HepG2 (cell line): ENCODE results near the gene MIF4GD. TPM values are rescaled to one million over a fixed set of nuclear protein-coding genes. Genes with fewer than 3 reads are reported as not detected.
A peak's percentile ranks its signal among the peaks of the same experiment; 100 is the strongest.

Experiments
- ADNP ChIP-seq: sonication (generic); formaldehyde crosslinking; IDR thresholded peaks from 2 replicates; pipeline ENCODE4 v1.4.0; 2020; ENCODE audit warnings: missing genetic modification reagents
- ASH2L ChIP-seq: fragments of 300-600, 200-600 bp; sonication (generic); IDR thresholded peaks from 2 replicates; pipeline ENCODE4 v1.7.0; 2017; ENCODE audit warnings: low read depth, mild to moderate bottlenecking, moderate library complexity, mixed read lengths, low read length; ENCODE audit not compliant: insufficient read length
- CHD4 ChIP-seq: fragments of 200-600 bp; sonication (generic); IDR thresholded peaks from 2 replicates; pipeline ENCODE4 v1.7.0; 2017; ENCODE audit warnings: mild to moderate bottlenecking, low read length, borderline replicate concordance
- FOXK2 ChIP-seq: fragments of 450-650 bp; IDR thresholded peaks from 2 replicates; pipeline ENCODE4 v1.6.1; 2016
- HOXD1 ChIP-seq: sonication (generic); formaldehyde crosslinking; IDR thresholded peaks from 2 replicates; pipeline ENCODE4 v1.5.0; 2020; ENCODE audit warnings: missing genetic modification reagents
- ISL2 ChIP-seq: sonication (generic); formaldehyde crosslinking; IDR thresholded peaks from 2 replicates; pipeline ENCODE4 v1.5.0; 2020; ENCODE audit warnings: missing genetic modification reagents
- KDM4B ChIP-seq: sonication (generic); formaldehyde crosslinking; IDR thresholded peaks from 2 replicates; pipeline ENCODE4 v1.4.0; 2020; ENCODE audit warnings: missing genetic modification reagents
- KMT2A ChIP-seq: sonication (generic); formaldehyde crosslinking; IDR thresholded peaks from 2 replicates; pipeline ENCODE4 v1.4.0; 2020; ENCODE audit warnings: missing genetic modification reagents
- MIER3 ChIP-seq: IDR thresholded peaks from 2 replicates; pipeline ENCODE4 v1.6.1; 2016; ENCODE audit warnings: missing compliant biosample characterization, borderline replicate concordance
- NFKBIZ ChIP-seq: IDR thresholded peaks from 2 replicates; pipeline ENCODE4 v1.6.1; 2018; ENCODE audit warnings: missing genetic modification reagents, missing compliant biosample characterization
- NFRKB ChIP-seq: fragments of 450-650 bp; IDR thresholded peaks from 2 replicates; pipeline ENCODE4 v1.6.1; 2017
- NKX3-1 ChIP-seq: sonication (generic); formaldehyde crosslinking; IDR thresholded peaks from 2 replicates; pipeline ENCODE4 v1.5.0; 2020; ENCODE audit warnings: missing genetic modification reagents
- POLR2A ChIP-seq, 2 experiments: IDR thresholded peaks; 2 replicates each; pipeline ENCODE4 v1.6.1; 2011; ENCODE audit warnings: low read depth in 2 of 2, low read length in 2 of 2, mild to moderate bottlenecking in 1 of 2, moderate library complexity in 1 of 2; ENCODE audit not compliant: insufficient read depth in 1 of 2
- RBM39 ChIP-seq: fragments of 200-400 bp; formaldehyde crosslinking; IDR thresholded peaks from one replicate; pipeline ENCODE4 v1.6.1; 2018; ENCODE audit warnings: antibody characterized with exemption, mild to moderate bottlenecking, low read depth, low read length; ENCODE audit not compliant: poor library complexity, severe bottlenecking
- REL ChIP-seq: sonication (generic); formaldehyde crosslinking; conservative IDR thresholded peaks from 2 replicates; pipeline ENCODE4 v1.8.0; 2022; ENCODE audit warnings: mild to moderate bottlenecking, missing genetic modification reagents, moderate library complexity
- TAF1 ChIP-seq: sonication (generic); formaldehyde crosslinking; IDR thresholded peaks from 2 replicates; pipeline ENCODE4 v1.4.0; 2020; ENCODE audit warnings: missing genetic modification reagents
- ZGPAT ChIP-seq: IDR thresholded peaks from 2 replicates; pipeline ENCODE4 v1.6.1; 2016; ENCODE audit warnings: mild to moderate bottlenecking
- ZNF143 ChIP-seq: sonication (generic); formaldehyde crosslinking; IDR thresholded peaks from 2 replicates; pipeline ENCODE4 v1.4.0; 2020; ENCODE audit warnings: missing genetic modification reagents
- ZNF432 ChIP-seq: sonication (generic); formaldehyde crosslinking; IDR thresholded peaks from 2 replicates; pipeline ENCODE4 v1.5.0; 2020; ENCODE audit warnings: missing genetic modification reagents, mild to moderate bottlenecking, borderline replicate concordance
- ZNF614 ChIP-seq: IDR thresholded peaks from 2 replicates; pipeline ENCODE4 v1.6.1; 2018; ENCODE audit warnings: missing biosample characterization, missing genetic modification reagents, inconsistent platforms, borderline replicate concordance
- polyA plus RNA-seq, 8 experiments: library from polyadenylated mRNA; depleted of rRNA in 3 of 8; stranded (reverse) in 7 of 8; unstranded in 1 of 8; fragments of >200 nt; fragmentation: Illumina TruSeq in 4 of 8; extraction: Trizol in 4 of 8; gene quantifications; 2 replicates each; pipeline versions ENCODE4 v1.2.1 to v1.2.3, GENCODE V29; 2011 to 2016; ENCODE audit warnings: low read depth in 4 of 8, missing spikeins in 1 of 8, mixed read lengths in 1 of 8; ENCODE audit not compliant: insufficient read depth in 1 of 8
- total RNA-seq, 5 experiments: library from RNA; depleted of rRNA; stranded (reverse); fragments of >200 nt; fragmentation: Illumina TruSeq; extraction: Trizol; gene quantifications; 2 replicates each; pipeline ENCODE4 v1.2.3, GENCODE V29; 2016; ENCODE audit warnings: low read depth in 1 of 5
- TF ChIP-seq, protein P1 (sequence below): sonication (generic); formaldehyde crosslinking; IDR thresholded peaks from 2 replicates; pipeline ENCODE4 v1.5.0; 2020; ENCODE audit warnings: missing genetic modification reagents
- TF ChIP-seq, protein P2 (sequence below): sonication (generic); formaldehyde crosslinking; IDR thresholded peaks from 2 replicates; pipeline ENCODE4 v1.4.0; 2020; ENCODE audit warnings: missing genetic modification reagents, borderline replicate concordance
- TF ChIP-seq, protein P3 (sequence below): sonication (generic); formaldehyde crosslinking; IDR thresholded peaks from 2 replicates; pipeline ENCODE4 v1.4.0; 2020; ENCODE audit warnings: missing genetic modification reagents

The MIF4GD gene
- total and polyA plus RNA-seq, 2 of the 13 experiments (the other 11 are each of a cell fraction or from before 2014, with no cell fraction given) = 14.0 to 28.0 TPM

DNA sequence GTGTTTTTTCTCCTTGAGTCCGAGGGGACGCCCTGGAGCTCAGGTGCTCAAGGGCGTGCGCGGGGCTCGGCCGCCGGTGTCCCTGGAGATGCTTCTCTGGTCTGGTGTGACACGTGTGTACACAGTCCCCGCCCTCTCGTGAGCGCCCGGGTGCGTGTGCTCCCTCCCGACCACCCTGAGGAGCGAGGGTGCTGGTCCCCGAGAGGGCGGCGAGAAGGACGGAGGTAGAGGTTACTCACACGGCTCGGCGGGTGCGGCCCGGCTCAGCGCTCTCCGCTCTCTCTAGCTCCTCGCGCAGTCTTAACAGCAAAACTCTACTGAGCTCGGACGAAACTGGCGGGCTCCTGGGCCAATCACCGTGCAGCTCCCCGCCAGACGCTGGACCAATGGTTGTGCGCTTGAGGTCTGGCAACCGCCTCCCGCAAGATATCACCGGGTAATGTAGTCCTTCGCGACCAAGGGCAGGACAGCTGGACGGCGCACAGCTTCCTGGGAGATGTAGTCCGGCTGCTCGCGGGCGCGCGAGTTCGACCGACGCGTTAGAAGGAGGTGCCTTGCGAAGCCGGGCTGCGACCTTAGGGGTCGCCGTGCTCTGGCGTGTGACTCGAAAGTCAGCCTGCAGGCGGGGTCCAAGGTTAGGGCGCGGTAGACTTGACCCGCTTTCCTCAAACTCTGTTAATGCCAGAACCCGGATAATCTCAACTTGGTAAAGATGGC lies 18.2 kb upstream of the MIF4GD start, which contains the start of gene SLC25A19 (continued):
- TF ChIP-seq, protein P1, sequence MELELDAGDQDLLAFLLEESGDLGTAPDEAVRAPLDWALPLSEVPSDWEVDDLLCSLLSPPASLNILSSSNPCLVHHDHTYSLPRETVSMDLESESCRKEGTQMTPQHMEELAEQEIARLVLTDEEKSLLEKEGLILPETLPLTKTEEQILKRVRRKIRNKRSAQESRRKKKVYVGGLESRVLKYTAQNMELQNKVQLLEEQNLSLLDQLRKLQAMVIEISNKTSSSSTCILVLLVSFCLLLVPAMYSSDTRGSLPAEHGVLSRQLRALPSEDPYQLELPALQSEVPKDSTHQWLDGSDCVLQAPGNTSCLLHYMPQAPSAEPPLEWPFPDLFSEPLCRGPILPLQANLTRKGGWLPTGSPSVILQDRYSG = no peak
- TF ChIP-seq FOXK2 (no peak), POLR2A (IDR thresholded peaks at IDR 0.05; ENCODE audit: insufficient read depth in 1 of 2, low read depth in 2 of 2, low read length in 2 of 2) (peak; percentile 94 to 99), NFKBIZ (CRISPR knock-in tag) (0 out of 2 replicates have a peak, but pooled peaks have one; percentile 66), ZNF143 (peak; percentile 99), ZGPAT (CRISPR knock-in tag) (peak; percentile 92), KMT2A (CRISPR knock-in tag) (peak; percentile 96), ISL2 (no peak), KDM4B (peak; percentile 15; the same call in 1 of the 2 replicates), TAF1 (peak; percentile 90), HOXD1 (CRISPR knock-in tag) (no peak; the same call in none of the 2 replicates), CHD4 (no peak), NFRKB (no peak), REL (CRISPR knock-in tag) (no peak), MIER3 (CRISPR knock-in tag) (peak; percentile 95; the same call in 1 of the 2 replicates), ASH2L (peak; percentile 86), ADNP (CRISPR knock-in tag) (no peak), RBM39 (peak; percentile 87), ZNF432 (CRISPR knock-in tag) (no peak), ZNF614 (CRISPR knock-in tag) (peak; percentile 95; the same call in 1 of the 2 replicates), NKX3-1 (CRISPR knock-in tag) (no peak; the same call in none of the 2 replicates)
- TF ChIP-seq, protein P2, sequence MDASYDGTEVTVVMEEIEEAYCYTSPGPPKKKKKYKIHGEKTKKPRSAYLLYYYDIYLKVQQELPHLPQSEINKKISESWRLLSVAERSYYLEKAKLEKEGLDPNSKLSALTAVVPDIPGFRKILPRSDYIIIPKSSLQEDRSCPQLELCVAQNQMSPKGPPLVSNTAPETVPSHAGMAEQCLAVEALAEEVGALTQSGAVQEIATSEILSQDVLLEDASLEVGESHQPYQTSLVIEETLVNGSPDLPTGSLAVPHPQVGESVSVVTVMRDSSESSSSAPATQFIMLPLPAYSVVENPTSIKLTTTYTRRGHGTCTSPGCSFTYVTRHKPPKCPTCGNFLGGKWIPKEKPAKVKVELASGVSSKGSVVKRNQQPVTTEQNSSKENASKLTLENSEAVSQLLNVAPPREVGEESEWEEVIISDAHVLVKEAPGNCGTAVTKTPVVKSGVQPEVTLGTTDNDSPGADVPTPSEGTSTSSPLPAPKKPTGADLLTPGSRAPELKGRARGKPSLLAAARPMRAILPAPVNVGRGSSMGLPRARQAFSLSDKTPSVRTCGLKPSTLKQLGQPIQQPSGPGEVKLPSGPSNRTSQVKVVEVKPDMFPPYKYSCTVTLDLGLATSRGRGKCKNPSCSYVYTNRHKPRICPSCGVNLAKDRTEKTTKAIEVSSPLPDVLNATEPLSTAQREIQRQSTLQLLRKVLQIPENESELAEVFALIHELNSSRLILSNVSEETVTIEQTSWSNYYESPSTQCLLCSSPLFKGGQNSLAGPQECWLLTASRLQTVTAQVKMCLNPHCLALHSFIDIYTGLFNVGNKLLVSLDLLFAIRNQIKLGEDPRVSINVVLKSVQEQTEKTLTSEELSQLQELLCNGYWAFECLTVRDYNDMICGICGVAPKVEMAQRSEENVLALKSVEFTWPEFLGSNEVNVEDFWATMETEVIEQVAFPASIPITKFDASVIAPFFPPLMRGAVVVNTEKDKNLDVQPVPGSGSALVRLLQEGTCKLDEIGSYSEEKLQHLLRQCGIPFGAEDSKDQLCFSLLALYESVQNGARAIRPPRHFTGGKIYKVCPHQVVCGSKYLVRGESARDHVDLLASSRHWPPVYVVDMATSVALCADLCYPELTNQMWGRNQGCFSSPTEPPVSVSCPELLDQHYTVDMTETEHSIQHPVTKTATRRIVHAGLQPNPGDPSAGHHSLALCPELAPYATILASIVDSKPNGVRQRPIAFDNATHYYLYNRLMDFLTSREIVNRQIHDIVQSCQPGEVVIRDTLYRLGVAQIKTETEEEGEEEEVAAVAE (CRISPR knock-in tag) = peak; percentile 71; the same call in 1 of the 2 replicates
- TF ChIP-seq, protein P3, sequence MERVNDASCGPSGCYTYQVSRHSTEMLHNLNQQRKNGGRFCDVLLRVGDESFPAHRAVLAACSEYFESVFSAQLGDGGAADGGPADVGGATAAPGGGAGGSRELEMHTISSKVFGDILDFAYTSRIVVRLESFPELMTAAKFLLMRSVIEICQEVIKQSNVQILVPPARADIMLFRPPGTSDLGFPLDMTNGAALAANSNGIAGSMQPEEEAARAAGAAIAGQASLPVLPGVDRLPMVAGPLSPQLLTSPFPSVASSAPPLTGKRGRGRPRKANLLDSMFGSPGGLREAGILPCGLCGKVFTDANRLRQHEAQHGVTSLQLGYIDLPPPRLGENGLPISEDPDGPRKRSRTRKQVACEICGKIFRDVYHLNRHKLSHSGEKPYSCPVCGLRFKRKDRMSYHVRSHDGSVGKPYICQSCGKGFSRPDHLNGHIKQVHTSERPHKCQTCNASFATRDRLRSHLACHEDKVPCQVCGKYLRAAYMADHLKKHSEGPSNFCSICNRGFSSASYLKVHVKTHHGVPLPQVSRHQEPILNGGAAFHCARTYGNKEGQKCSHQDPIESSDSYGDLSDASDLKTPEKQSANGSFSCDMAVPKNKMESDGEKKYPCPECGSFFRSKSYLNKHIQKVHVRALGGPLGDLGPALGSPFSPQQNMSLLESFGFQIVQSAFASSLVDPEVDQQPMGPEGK (CRISPR knock-in tag) = peak; percentile 25; the same call in 1 of the 2 replicates
